ENCODE results near the gene ARMH3.
"Not testable (repeated sequence)": the region's sequence is repeated elsewhere in the genome, so short reads cannot be mapped to it uniquely, and the experiment has no call there.

The ARMH3 gene

GRCh38 chr10:102045292-102045691 is 10.7 kb downstream of the ARMH3 start:
- DNase-seq, result no peak

DNA sequence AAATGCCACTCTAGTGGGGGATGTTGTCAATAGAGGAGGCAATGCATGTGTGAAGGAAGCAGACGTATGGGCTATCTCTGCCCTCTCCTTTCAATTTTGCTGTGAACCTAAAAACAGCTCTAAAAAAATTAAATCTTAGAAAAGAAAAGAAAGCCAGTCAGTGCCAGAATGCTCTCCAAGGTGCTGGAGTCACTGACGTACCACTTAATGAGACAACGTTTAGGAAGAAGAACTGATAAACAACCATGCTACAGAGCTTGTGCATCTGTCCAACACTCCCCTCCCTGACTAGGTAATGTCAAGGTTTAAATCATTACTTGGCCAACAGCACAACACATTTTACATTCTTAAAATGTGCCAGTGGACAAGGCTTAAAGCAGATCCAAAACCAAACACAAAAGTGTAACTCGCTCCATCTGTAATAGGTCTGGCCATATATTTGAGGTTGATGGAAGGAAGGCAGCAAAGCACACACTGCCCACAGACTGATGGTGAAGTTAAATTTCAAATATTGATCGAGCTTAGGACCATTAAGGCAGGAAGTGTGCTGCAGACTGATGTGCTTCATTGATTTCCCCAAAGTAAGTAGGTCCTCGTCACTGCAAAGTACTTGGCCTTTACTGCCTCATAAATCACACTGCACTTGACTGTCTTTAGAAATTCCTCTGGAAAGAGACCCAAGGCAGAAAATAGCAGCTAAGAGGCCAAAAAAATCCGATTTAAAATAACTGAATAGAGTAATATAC is 15.5 kb downstream of the ARMH3 start:
- no peak for DNase-seq

DNA sequence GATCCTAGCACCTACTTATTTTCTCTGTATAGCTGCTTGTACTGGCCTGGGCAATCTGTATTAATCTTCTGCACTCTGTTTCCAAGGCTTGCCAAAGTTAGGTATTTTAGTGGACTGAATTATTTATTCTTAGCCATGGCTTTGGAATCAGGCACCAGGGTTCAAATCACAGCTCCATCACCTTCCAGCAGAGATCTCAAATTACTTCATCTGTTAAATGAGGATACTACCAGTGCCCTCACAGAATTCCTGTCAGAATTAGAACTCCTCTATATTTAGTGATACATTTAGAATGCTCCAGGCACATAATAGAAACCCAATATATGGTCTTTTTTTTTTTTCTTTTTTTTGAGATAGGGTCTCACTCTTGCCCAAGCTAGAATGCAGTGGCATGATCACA is 17.6 kb downstream of the ARMH3 start:
- no peak for DNase-seq

- DNase-seq, result not testable (repeated sequence)
These were observed 20.2 kb downstream of the ARMH3 start for GRCh38 chr10:102035807-102036206.

- no peak for DNase-seq
These were observed 22.2 kb downstream of the ARMH3 start for GRCh38 chr10:102033787-102034186.

- no peak for DNase-seq
These were observed 28.7 kb downstream of the ARMH3 start for GRCh38 chr10:102027261-102027660.

- DNase-seq, result no peak
These were observed 31.2 kb downstream of the ARMH3 start for GRCh38 chr10:102024799-102025198.

- no peak for DNase-seq
These were observed 35.0 kb downstream of the ARMH3 start for GRCh38 chr10:102020938-102021337.

DNA sequence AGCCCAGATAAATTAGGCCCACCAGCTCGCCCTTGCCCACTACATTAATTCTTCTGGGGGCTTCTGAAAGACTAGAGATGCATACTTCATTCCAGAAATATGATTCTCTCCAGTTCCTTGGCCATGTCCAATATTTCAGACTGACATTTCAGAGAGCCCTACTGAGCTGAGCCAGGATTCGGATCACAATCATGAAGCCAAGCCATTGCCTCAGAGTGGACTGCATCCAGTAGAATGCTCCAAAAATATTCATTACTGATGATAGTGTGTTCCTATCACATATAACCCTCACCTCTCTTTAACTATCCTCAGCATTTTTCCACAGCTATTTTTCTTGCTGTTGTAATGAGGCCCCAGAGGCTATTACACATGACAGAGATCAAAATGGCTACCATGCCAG is 38.7 kb downstream of the ARMH3 start:
- DNase-seq, result no peak

DNA sequence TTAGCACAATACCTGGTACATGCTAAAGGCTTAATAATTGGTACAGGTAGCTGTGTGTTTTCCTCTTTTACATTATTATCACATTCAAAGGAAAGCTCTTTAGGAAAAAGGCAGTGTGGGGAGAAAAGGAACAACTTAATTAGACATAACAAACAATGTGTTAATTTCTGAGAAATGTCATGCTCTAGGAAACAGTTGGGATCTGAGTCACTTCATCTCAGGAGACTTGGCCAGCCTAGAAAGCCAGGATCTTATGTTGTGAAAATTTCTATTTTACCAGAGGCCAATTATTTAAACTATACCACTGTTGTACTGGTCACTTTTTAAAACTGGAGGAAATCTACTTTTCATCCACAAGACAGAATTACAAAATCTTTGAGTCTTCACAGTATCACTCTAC is 39.6 kb downstream of the ARMH3 start:
- DNase-seq, result no peak

DNA sequence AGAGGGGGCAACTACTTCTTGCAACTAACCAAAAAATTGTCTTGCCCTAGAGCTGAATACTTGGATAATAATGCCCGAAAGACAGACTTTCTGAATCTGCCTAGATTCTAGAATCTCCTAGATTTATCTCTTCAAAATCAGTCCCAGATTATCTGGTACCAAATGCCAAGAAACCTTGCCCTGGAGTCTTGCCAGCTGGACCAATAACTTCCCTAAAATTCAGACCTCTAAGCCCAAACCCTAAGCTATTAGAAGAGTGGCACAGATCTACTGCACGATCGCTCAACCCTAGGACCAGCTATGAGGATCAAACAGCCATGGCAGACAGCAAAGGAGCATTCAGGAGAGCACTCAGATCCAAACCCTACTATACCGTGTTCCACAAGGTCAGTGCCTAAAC is 45.0 kb downstream of the ARMH3 start:
- no peak for DNase-seq

- peak; percentile 32 for DNase-seq
These were observed 46.1 kb downstream of the ARMH3 start for GRCh38 chr10:102009801-102010425.

DNA sequence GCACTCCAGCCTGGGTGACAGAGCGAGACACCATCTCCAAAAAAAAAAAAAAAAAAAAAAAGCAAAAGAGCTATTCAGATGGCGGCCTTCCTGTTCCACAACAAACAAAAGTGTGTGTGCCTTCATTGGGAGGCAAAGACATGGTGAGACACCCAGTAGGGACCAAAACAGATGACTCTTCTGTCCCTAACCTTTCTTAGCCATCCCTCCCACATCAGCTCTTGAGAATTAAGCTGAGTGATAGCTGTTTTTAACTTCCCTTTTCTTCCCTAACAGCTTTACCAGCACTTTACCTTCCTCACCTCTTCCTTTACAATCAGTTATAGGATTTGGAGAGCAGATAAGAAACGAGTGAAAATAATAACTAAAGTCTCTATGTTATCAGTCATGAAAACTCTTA is 48.2 kb downstream of the ARMH3 start:
- DNase-seq, result no peak

GRCh38 chr10:102007031-102007430 is 48.9 kb downstream of the ARMH3 start:
- not testable (repeated sequence) for DNase-seq

DNA sequence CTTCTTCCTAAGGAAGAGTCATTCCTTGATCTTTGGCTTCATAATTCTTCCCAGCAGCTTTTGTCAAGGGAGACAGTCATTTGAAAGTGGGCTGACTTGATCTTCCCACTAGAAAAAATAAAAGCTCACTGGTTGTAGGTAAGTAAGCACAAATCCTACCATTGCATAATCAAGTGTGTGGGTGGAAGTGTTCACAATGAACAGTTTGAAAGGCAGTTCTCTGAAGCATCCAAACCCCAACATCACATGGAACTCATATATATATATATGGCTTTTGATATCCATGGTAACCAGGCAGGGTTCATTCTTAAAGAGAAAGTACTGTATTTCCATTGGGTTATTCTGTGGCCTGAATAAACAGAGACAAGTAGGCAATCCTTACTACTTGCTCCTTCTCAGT is 51.6 kb downstream of the ARMH3 start:
- DNase-seq, result no peak

- DNase-seq, result no peak
These were observed 52.4 kb downstream of the ARMH3 start for GRCh38 chr10:102003541-102003940.

- no peak for DNase-seq
These were observed 54.4 kb downstream of the ARMH3 start for GRCh38 chr10:102001435-102002068.

- DNase-seq, result no peak
These were observed 58.2 kb downstream of the ARMH3 start for GRCh38 chr10:101997803-101998202.

DNA sequence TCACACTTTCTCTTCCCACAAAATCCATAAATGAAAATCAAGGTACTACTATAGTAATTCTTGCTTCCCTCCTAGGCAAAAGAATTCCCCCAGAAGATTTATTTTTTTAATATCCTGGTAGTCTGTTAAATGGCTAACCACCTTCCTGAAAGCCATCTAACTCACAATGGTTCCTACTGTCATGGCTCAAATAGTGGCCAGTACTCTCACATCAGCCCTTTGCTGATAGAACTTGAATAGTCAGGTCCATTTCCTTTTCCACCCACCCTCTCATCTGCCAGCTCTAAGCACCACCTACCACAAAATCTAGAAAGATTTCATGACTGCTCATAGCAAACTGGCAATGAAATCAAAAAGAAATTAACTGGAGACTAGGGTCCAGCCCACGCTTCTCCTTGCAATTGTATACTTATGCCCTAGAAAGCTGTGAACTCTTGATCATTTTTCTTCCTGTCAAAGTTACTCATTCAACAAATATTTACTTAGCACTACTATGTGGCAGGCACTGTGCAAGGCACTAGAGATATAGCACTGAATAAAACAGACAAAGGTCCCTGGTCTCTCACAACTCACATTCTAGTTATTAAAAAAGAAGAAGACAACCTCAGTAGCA is 60.4 kb downstream of the ARMH3 start:
- no peak for DNase-seq

DNA sequence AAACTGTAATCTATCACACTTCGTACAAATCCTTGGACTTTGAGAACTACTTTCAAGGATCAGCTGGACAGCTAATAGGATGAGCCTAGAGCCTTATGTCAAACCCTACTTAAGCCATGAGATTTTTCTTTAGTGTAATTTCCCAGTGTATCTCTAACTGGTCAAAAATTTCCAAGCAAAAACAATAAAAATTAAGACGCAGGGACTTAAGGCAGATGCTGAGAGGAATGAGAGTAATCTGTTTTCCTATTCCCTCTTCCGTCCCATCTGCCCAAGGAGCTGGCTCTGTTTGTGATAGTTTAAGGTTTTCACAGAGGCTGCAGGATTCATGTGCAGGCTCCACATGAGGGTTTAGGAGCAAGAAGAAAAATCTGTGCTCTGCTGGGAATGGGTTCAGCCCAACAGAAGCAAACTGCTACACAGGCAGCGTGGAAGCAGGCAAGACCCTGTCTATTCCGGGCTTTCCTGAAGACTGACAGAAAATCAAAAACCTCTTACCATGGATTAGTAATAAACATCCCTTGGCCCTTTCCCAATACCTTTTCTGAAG is 62.2 kb downstream of the ARMH3 start:
- DNase-seq, result no peak

DNA sequence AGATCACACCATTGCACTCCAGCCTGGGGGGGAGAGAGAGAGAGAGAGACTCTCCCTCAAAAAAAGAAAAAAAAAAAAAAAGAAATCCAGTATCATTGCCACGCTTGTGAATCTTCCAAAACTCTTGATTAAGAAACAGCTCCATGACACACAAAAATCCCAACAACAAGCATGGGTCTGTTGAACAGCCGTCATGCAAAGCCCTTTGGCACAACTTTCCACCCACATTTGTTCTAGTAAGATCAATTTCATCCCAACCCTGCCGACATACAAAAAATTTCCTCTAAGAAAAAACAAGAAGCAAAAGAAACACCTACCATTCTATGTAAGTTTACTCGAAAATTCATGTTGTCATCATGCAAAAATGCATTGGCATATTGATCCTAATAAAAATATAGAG is 62.8 kb downstream of the ARMH3 start:
- DNase-seq, result no peak

GRCh38 chr10:101987136-101987535 is 68.8 kb downstream of the ARMH3 start:
- no peak for DNase-seq

- no peak for DNase-seq
These were observed 69.4 kb downstream of the ARMH3 start for GRCh38 chr10:101986624-101986971.

- not testable (repeated sequence) for DNase-seq
These were observed 75.3 kb downstream of the ARMH3 start for GRCh38 chr10:101980677-101981076.

Measured in NCI-H446 treated with DMSO at 0.1 percent for 48 hours (cell line).